Measurements from ENCODE around the gene GAS6.

- TF ChIP-seq, protein P1, sequence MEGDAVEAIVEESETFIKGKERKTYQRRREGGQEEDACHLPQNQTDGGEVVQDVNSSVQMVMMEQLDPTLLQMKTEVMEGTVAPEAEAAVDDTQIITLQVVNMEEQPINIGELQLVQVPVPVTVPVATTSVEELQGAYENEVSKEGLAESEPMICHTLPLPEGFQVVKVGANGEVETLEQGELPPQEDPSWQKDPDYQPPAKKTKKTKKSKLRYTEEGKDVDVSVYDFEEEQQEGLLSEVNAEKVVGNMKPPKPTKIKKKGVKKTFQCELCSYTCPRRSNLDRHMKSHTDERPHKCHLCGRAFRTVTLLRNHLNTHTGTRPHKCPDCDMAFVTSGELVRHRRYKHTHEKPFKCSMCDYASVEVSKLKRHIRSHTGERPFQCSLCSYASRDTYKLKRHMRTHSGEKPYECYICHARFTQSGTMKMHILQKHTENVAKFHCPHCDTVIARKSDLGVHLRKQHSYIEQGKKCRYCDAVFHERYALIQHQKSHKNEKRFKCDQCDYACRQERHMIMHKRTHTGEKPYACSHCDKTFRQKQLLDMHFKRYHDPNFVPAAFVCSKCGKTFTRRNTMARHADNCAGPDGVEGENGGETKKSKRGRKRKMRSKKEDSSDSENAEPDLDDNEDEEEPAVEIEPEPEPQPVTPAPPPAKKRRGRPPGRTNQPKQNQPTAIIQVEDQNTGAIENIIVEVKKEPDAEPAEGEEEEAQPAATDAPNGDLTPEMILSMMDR (IDR thresholded peaks at IDR 0.05): no peak
- no peak for TF ChIP-seq POLR2A (IDR thresholded peaks at IDR 0.05)
Observed at GRCh38 chr13:113869263-113869662, 5.4 kb upstream of the GAS6 start.

All from upper lobe of left lung (tissue), 4 donors.